Measurements from ENCODE around the gene WDR87.

The WDR87 gene

GRCh38 chr19:37953171-37953917, 47.0 kb upstream of the WDR87 start:
- WGBS, result 83% methylated on average over 11 of the region's 11 CpGs

GRCh38 chr19:37951816-37952210, 45.4 kb upstream of the WDR87 start:
- Histone ChIP-seq H3K14ac (ENCODE audit: low read length in 2 of 2) (no peak overlapping the region), H2AFZ (ENCODE audit: low read depth, low read length) (no peak overlapping the region), H4K8ac (ENCODE audit: low read length) (no peak overlapping the region)

More at GRCh38 chr19:37953171-37953917, 47.0 kb upstream of the WDR87 start:
- Histone ChIP-seq H4K8ac (ENCODE audit: low read length) (no peak overlapping the region), H3K36me3 (ENCODE audit: control insufficient read depth in 1 of 2, insufficient read depth in 2 of 2, low read depth in 1 of 2, low read length in 2 of 2) (peaks cover 4 to 10% of the 10 kb centered on the region in 2 experiments), H2BK120ac (ENCODE audit: low read depth, low read length) (no peak overlapping the region), H3K27ac (ENCODE audit: low read length, poor library complexity, severe bottlenecking) (peak overlapping the region; percentile 74), H3K9me3 (ENCODE audit: control insufficient read depth, low read length) (no peaks in the 10 kb centered on the region), H2AFZ (ENCODE audit: low read depth, low read length) (no peak overlapping the region), H3K23ac (ENCODE audit: low read length in 2 of 2) (no peak overlapping the region), H3K18ac (ENCODE audit: low read depth in 1 of 2, low read length in 2 of 2) (no peak overlapping the region), H3K79me1 (replicated peaks; ENCODE audit: low read length, poor library complexity, severe bottlenecking) (peaks cover 8% of the 10 kb centered on the region), H2AK5ac (ENCODE audit: low read length, severe bottlenecking) (peak overlapping the region; percentile 11), H3K4me2 (ENCODE audit: low read length, poor library complexity, severe bottlenecking) (no peak overlapping the region), H3K9ac (ENCODE audit: low read length) (peak overlapping the region; percentile 35), H3K4me3 (ENCODE audit: insufficient read depth in 1 of 2, low read depth in 1 of 2, low read length in 2 of 2) (no peak overlapping the region), H3K14ac (ENCODE audit: low read length in 2 of 2) (no peak overlapping the region), H2BK15ac (ENCODE audit: low read depth, poor library complexity, severe bottlenecking) (no peak overlapping the region), H2BK12ac (ENCODE audit: low read length in 2 of 2) (no peak overlapping the region), H4K91ac (ENCODE audit: low read length) (no peak overlapping the region), H2BK5ac (ENCODE audit: low read depth, low read length, poor library complexity, severe bottlenecking) (no peak overlapping the region), H3K4ac (ENCODE audit: low read depth in 1 of 2, low read length in 2 of 2) (no peak overlapping the region), H3K4me1 (ENCODE audit: control insufficient read depth, insufficient read depth, low read depth, low read length) (peaks cover 15% of the 10 kb centered on the region), H3K27me3 (ENCODE audit: control insufficient read depth in 1 of 2, insufficient read depth in 1 of 2, low read length in 2 of 2) (no peaks in the 10 kb centered on the region)
- DNase-seq, result no peak

GRCh38 chr19:37950471-37951175, 44.2 kb upstream of the WDR87 start:
- no peak overlapping the region for H4K8ac ChIP-seq (ENCODE audit: low read length)
- no peak overlapping the region for H2BK15ac ChIP-seq (ENCODE audit: low read depth, poor library complexity, severe bottlenecking)
- no peaks in the 10 kb centered on the region for H3K27me3 ChIP-seq (ENCODE audit: control insufficient read depth in 1 of 2, insufficient read depth in 1 of 2, low read length in 2 of 2)
- H4K91ac ChIP-seq (ENCODE audit: low read length), result no peak overlapping the region
- 90% methylated on average over 25 of the region's 25 CpGs for WGBS
- no peak overlapping the region for H3K14ac ChIP-seq (ENCODE audit: low read length in 2 of 2)
- H3K9me3 ChIP-seq (ENCODE audit: control insufficient read depth, low read length), result no peaks in the 10 kb centered on the region
- no peak overlapping the region for H3K23ac ChIP-seq (ENCODE audit: low read length in 2 of 2)
- peaks cover 12% of the 10 kb centered on the region for H3K4me1 ChIP-seq (ENCODE audit: control insufficient read depth, insufficient read depth, low read depth, low read length)
- no peak overlapping the region for H3K18ac ChIP-seq (ENCODE audit: low read depth in 1 of 2, low read length in 2 of 2)
- H2BK12ac ChIP-seq (ENCODE audit: low read length in 2 of 2), result no peak overlapping the region
- peaks cover 10% of the 10 kb centered on the region for H3K79me1 ChIP-seq (replicated peaks; ENCODE audit: low read length, poor library complexity, severe bottlenecking)
- no peak for DNase-seq
- H3K4me3 ChIP-seq (ENCODE audit: insufficient read depth in 1 of 2, low read depth in 1 of 2, low read length in 2 of 2), result no peak overlapping the region
- no peak overlapping the region for H2BK120ac ChIP-seq (ENCODE audit: low read depth, low read length)
- H3K4ac ChIP-seq (ENCODE audit: low read depth in 1 of 2, low read length in 2 of 2), result no peak overlapping the region
- H3K36me3 ChIP-seq (ENCODE audit: control insufficient read depth in 1 of 2, insufficient read depth in 2 of 2, low read depth in 1 of 2, low read length in 2 of 2), result peaks cover 4 to 13% of the 10 kb centered on the region in 2 experiments
- no peak overlapping the region for H2AK5ac ChIP-seq (ENCODE audit: low read length, severe bottlenecking)
- H3K4me2 ChIP-seq (ENCODE audit: low read length, poor library complexity, severe bottlenecking), result no peak overlapping the region
- H2BK5ac ChIP-seq (ENCODE audit: low read depth, low read length, poor library complexity, severe bottlenecking), result no peak overlapping the region
- H3K9ac ChIP-seq (ENCODE audit: low read length), result no peak overlapping the region
- no peak overlapping the region for H3K27ac ChIP-seq (ENCODE audit: low read length, poor library complexity, severe bottlenecking)
- H2AFZ ChIP-seq (ENCODE audit: low read depth, low read length), result no peak overlapping the region

More at GRCh38 chr19:37951816-37952210, 45.4 kb upstream of the WDR87 start:
- H3K4me3 ChIP-seq (ENCODE audit: insufficient read depth in 1 of 2, low read depth in 1 of 2, low read length in 2 of 2), result no peak overlapping the region
- no peak overlapping the region for H2BK12ac ChIP-seq (ENCODE audit: low read length in 2 of 2)
- WGBS, result 95% methylated on average over 4 of the region's 4 CpGs
- H3K9me3 ChIP-seq (ENCODE audit: control insufficient read depth, low read length), result no peaks in the 10 kb centered on the region
- peak overlapping the region; percentile 84 for H2AK5ac ChIP-seq (ENCODE audit: low read length, severe bottlenecking)
- H3K36me3 ChIP-seq (ENCODE audit: control insufficient read depth in 1 of 2, insufficient read depth in 2 of 2, low read depth in 1 of 2, low read length in 2 of 2), result peaks cover 4 to 13% of the 10 kb centered on the region in 2 experiments
- no peak overlapping the region for H2BK5ac ChIP-seq (ENCODE audit: low read depth, low read length, poor library complexity, severe bottlenecking)
- no peaks in the 10 kb centered on the region for H3K27me3 ChIP-seq (ENCODE audit: control insufficient read depth in 1 of 2, insufficient read depth in 1 of 2, low read length in 2 of 2)
- no peak overlapping the region for H2BK15ac ChIP-seq (ENCODE audit: low read depth, poor library complexity, severe bottlenecking)
- H3K4me1 ChIP-seq (ENCODE audit: control insufficient read depth, insufficient read depth, low read depth, low read length), result peaks cover 12% of the 10 kb centered on the region
- H2BK120ac ChIP-seq (ENCODE audit: low read depth, low read length), result no peak overlapping the region
- no peak for DNase-seq
- no peak overlapping the region for H3K18ac ChIP-seq (ENCODE audit: low read depth in 1 of 2, low read length in 2 of 2)
- H3K27ac ChIP-seq (ENCODE audit: low read length, poor library complexity, severe bottlenecking), result no peak overlapping the region
- no peak overlapping the region for H4K91ac ChIP-seq (ENCODE audit: low read length)
- H3K4ac ChIP-seq (ENCODE audit: low read depth in 1 of 2, low read length in 2 of 2), result no peak overlapping the region
- H3K9ac ChIP-seq (ENCODE audit: low read length), result no peak overlapping the region
- no peak overlapping the region for H3K23ac ChIP-seq (ENCODE audit: low read length in 2 of 2)
- H3K79me1 ChIP-seq (replicated peaks; ENCODE audit: low read length, poor library complexity, severe bottlenecking), result peaks cover 10% of the 10 kb centered on the region
- H3K4me2 ChIP-seq (ENCODE audit: low read length, poor library complexity, severe bottlenecking), result no peak overlapping the region

GRCh38 chr19:37948362-37948761, 42.0 kb upstream of the WDR87 start:
- H2BK120ac ChIP-seq (ENCODE audit: low read depth, low read length), result no peak overlapping the region
- no peaks in the 10 kb centered on the region for H3K27me3 ChIP-seq (ENCODE audit: control insufficient read depth in 1 of 2, insufficient read depth in 1 of 2, low read length in 2 of 2)
- H2BK5ac ChIP-seq (ENCODE audit: low read depth, low read length, poor library complexity, severe bottlenecking), result no peak overlapping the region
- H4K8ac ChIP-seq (ENCODE audit: low read length), result no peak overlapping the region
- no peak overlapping the region for H2AK5ac ChIP-seq (ENCODE audit: low read length, severe bottlenecking)
- no peak overlapping the region for H3K4ac ChIP-seq (ENCODE audit: low read depth in 1 of 2, low read length in 2 of 2)
- H3K23ac ChIP-seq (ENCODE audit: low read length in 2 of 2), result no peak overlapping the region
- no peak overlapping the region for H3K4me2 ChIP-seq (ENCODE audit: low read length, poor library complexity, severe bottlenecking)
- H4K91ac ChIP-seq (ENCODE audit: low read length), result peak overlapping the region; percentile 54
- H3K18ac ChIP-seq (ENCODE audit: low read depth in 1 of 2, low read length in 2 of 2), result no peak overlapping the region
- H3K4me1 ChIP-seq (ENCODE audit: control insufficient read depth, insufficient read depth, low read depth, low read length), result peaks cover 6% of the 10 kb centered on the region
- no peaks in the 10 kb centered on the region for H3K9me3 ChIP-seq (ENCODE audit: control insufficient read depth, low read length)
- H3K27ac ChIP-seq (ENCODE audit: low read length, poor library complexity, severe bottlenecking), result no peak overlapping the region
- H3K14ac ChIP-seq (ENCODE audit: low read length in 2 of 2), result no peak overlapping the region
- no peak overlapping the region for H2AFZ ChIP-seq (ENCODE audit: low read depth, low read length)
- no peak overlapping the region for H3K9ac ChIP-seq (ENCODE audit: low read length)
- no peak overlapping the region for H2BK15ac ChIP-seq (ENCODE audit: low read depth, poor library complexity, severe bottlenecking)
- WGBS, result 97% methylated on average over 4 of the region's 6 CpGs
- no peak overlapping the region for H3K4me3 ChIP-seq (ENCODE audit: insufficient read depth in 1 of 2, low read depth in 1 of 2, low read length in 2 of 2)
- peaks cover 10% of the 10 kb centered on the region for H3K79me1 ChIP-seq (replicated peaks; ENCODE audit: low read length, poor library complexity, severe bottlenecking)
- peaks cover 7 to 21% of the 10 kb centered on the region in 2 experiments for H3K36me3 ChIP-seq (ENCODE audit: control insufficient read depth in 1 of 2, insufficient read depth in 2 of 2, low read depth in 1 of 2, low read length in 2 of 2)
- no peak for DNase-seq
- no peak overlapping the region for H2BK12ac ChIP-seq (ENCODE audit: low read length in 2 of 2)

Data from mesenchymal stem cell (in vitro differentiated cells and primary cell).